ENCODE data around the gene DHX16.

DNA sequence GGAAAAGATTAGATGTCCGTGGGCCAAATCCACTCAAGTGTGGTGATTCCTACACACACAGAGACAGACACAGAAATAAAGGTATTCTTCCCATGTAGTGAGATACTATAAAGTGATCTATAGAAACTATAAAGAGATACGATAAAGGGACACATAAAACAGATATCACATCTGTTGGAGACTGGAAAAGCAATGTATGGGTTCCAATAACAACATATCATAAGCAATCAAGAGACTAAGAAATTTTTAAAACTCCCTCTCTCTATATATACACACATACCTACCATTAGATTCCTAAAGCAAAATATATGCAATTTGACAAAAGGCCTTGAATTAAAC is 61.0 kb downstream of the DHX16 start:
- no peak for TF ChIP-seq EZH2 (IDR thresholded peaks at IDR 0.05; ENCODE audit: insufficient read depth, poor library complexity, severe bottlenecking)
- no peak for TF ChIP-seq EZH2phosphoT487 (IDR thresholded peaks at IDR 0.05; ENCODE audit: insufficient read depth, low read depth)
